ENCODE measurements around the gene PARP15. TPM values are rescaled to one million over a fixed set of nuclear protein-coding genes. Genes with fewer than 3 reads are reported as not detected.

PARP15 gene
- total RNA-seq, 1 experiment from 2014 or later: 0.24 TPM

- DNase-seq: no peak
- Histone ChIP-seq H4K20me1 (ENCODE audit: control insufficient read depth, insufficient read depth, insufficient read length) (no peaks in the 10 kb centered on the region), H2BK12ac (ENCODE audit: insufficient read length, low read depth, low read length) (no peak overlapping the region), H3K9me3 (ENCODE audit: control insufficient read depth, low read depth, low read length) (no peaks in the 10 kb centered on the region), H3K4ac (ENCODE audit: low read depth, low read length) (no peak overlapping the region), H2BK5ac (ENCODE audit: insufficient read length, low read length) (no peak overlapping the region), H4K5ac (ENCODE audit: insufficient read length, low read depth, low read length) (no peak overlapping the region), H2BK20ac (ENCODE audit: low read depth, low read length, poor library complexity, severe bottlenecking) (no peak overlapping the region), H4K91ac (ENCODE audit: insufficient read length, low read depth, low read length) (no peak overlapping the region), H3K27ac (ENCODE audit: insufficient read length, low read depth, low read length) (no peak overlapping the region), H3K23ac (ENCODE audit: insufficient read length, low read depth, low read length) (no peak overlapping the region), H2AFZ (ENCODE audit: low read length) (no peak overlapping the region), H3K79me1 (ENCODE audit: insufficient read depth, low read depth, low read length, poor library complexity, severe bottlenecking) (no peaks in the 10 kb centered on the region), H3K27me3 (ENCODE audit: insufficient read depth, low read length) (no peaks in the 10 kb centered on the region), H3K9ac (ENCODE audit: extremely low read depth, insufficient read length, low read length) (no peak overlapping the region), H3K23me2 (ENCODE audit: insufficient read length, low read depth, low read length, poor library complexity, severe bottlenecking) (no peaks in the 10 kb centered on the region), H3K14ac (ENCODE audit: insufficient read depth, low read length) (no peak overlapping the region), H2BK120ac (ENCODE audit: low read depth, low read length, poor library complexity, severe bottlenecking) (no peak overlapping the region), H3K79me2 (ENCODE audit: insufficient read depth, low read length) (no peaks in the 10 kb centered on the region), H3T11ph (ENCODE audit: low read length) (no peak overlapping the region), H3K4me1 (ENCODE audit: insufficient read depth, low read length) (no peaks in the 10 kb centered on the region), H3K4me2 (ENCODE audit: insufficient read depth, insufficient read length, low read length) (no peak overlapping the region), H3K56ac (ENCODE audit: insufficient read length, low read depth, low read length) (no peak overlapping the region), H3K18ac (ENCODE audit: insufficient read length, low read depth, low read length) (no peak overlapping the region), H4K8ac (replicated peaks; ENCODE audit: insufficient read length, low read depth, low read length) (no peak overlapping the region), H2BK15ac (ENCODE audit: low read depth, low read length) (no peak overlapping the region), H2AK5ac (ENCODE audit: insufficient read length, low read length) (no peak overlapping the region)
- no CpG with 5 or more reads among the region's 2 CpGs for WGBS (ENCODE audit: extremely low coverage, insufficient read length, low lambda C conversion rate)
- Mint-ChIP-seq H3K4me1 (no peaks in the 10 kb centered on the region), H3K36me3 (ENCODE audit: insufficient read depth in 1 of 3, low read depth in 3 of 3) (no peaks in the 10 kb centered on the region), H3K27ac (no peak overlapping the region), H3K9me3 (peaks cover 0 to 3% of the 10 kb centered on the region in 2 experiments; a peak in 2 of 5 replicates), H3K4me3 (no peak overlapping the region), H3K27me3 (ENCODE audit: low read depth) (no peaks in the 10 kb centered on the region)
- TF ChIP-seq CTCF (conservative IDR thresholded peaks at IDR 0.05): no peak
These were observed 94.1 kb downstream of the PARP15 start for GRCh38 chr3:122671553-122671952.
